ENCODE data around the gene TEP1. TPM values are rescaled to one million over a fixed set of nuclear protein-coding genes. Genes with fewer than 3 reads are reported as not detected.
A peak's percentile ranks its signal among the peaks of the same experiment; 100 is the strongest.

The TEP1 gene
- total and polyA plus RNA-seq, 9 donors, result 12.2 to 18.5 (median 15.7) TPM

DNA sequence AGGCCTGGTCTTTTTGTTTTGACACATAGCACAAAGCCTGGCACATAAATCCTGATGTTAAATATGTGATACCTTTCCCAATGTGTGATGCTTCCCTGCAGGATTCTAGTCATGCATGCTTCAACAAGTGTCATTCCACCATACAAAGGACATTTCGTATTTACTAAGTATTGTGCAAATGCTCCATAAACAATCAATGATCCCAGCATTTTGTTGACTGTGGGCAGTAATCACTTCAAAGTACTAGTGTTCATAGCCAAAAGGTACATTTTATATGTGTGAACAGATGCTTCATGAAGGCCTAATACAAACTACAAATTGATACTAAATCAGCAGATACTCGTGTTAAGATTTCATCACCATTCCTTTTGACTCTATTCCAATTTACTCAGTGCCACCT is 84.6 kb downstream of the TEP1 start:
- no peak for DNase-seq
- no peak overlapping the region for H3K4me3 ChIP-seq (ENCODE audit: low read length)
- WGBS (ENCODE audit: insufficient coverage), result no CpG with 5 or more reads among the region's 2 CpGs
- no peak overlapping the region for H3K27ac ChIP-seq (ENCODE audit: low read length)
- no peaks in the 10 kb centered on the region for H3K27me3 ChIP-seq (ENCODE audit: control insufficient read depth, insufficient read depth, low read length)
- no peaks in the 10 kb centered on the region for H3K9me3 ChIP-seq (replicated peaks; ENCODE audit: control insufficient read depth, low read depth, low read length)
- peaks cover 2% of the 10 kb centered on the region for H3K4me1 ChIP-seq (ENCODE audit: control insufficient read depth, insufficient read depth, low read length)
- H3K36me3 ChIP-seq (ENCODE audit: control insufficient read depth, insufficient read depth, low read length), result peaks cover 11% of the 10 kb centered on the region

DNA sequence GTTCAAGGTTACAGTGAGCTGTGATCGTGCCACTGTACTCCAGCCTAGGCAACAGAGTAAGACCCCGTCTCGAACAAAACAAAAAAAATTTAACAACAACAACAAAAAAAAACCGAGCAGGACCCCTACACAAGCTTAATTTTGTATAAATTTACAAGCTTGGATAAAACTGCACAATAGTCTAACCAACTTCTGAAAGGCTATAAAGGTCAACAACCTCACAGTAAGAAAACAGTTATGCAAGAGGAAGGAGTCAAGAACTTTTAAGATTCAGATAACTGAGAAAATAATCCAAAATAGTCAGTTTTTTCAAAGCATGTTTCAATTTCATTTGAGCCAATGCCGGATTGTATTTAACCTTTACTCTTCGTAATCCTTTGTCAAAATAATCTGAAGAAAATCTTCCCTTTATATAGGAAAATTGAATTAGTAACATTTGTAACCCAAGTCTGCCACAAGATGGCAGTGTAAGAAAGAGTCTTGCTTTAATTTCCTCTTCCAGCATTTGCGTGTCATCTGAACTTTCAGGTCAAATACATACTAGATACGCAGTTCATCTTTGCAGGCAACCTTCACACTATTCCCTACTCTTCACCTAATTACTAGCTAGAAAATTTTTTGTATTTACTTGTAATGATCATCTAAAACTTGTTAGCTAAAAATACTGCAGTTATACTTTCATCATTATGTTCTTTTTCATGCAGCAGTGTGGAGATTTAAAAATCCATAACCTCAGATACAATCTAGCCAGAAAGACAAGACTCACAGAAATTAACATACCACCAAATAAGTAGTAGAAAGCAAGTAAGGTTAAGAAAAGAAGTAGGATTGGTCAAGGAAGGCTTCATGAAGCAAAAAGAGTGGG is 86.1 kb downstream of the TEP1 start:
- no peaks in the 10 kb centered on the region for H3K4me1 ChIP-seq (ENCODE audit: control insufficient read depth, insufficient read depth, low read length)
- no peaks in the 10 kb centered on the region for H3K9me3 ChIP-seq (replicated peaks; ENCODE audit: control insufficient read depth, low read depth, low read length)
- H3K36me3 ChIP-seq (ENCODE audit: control insufficient read depth, insufficient read depth, low read length), result peaks cover 20% of the 10 kb centered on the region
- H3K4me3 ChIP-seq (ENCODE audit: low read length), result no peak overlapping the region
- DNase-seq, result peak; percentile 82
- no peaks in the 10 kb centered on the region for H3K27me3 ChIP-seq (ENCODE audit: control insufficient read depth, insufficient read depth, low read length)
- H3K27ac ChIP-seq (ENCODE audit: low read length), result no peak overlapping the region
- no CpG with 5 or more reads among the region's 8 CpGs for WGBS (ENCODE audit: insufficient coverage)

DNA sequence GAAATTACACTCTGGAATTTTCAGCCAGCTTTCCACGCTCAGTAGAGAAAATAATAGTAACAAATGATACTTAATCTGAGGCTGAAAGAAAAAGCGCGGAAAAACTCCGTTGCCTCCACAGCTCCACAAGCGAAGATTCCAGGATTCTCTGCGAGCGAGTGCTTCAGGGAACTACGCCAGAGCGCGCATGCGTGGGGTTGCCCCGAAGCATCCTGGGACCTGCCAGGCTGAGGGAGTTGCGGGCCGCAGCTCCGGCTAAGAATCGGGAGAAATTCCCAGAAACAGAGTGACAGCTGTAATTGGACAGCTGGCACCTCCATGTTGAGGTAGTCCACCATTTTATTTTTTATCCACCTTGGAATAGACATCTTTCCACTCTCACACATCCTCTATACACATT is 95.6 kb downstream of the TEP1 start:
- H3K4me1 ChIP-seq (ENCODE audit: control insufficient read depth, insufficient read depth, low read length), result no peaks in the 10 kb centered on the region
- H3K4me3 ChIP-seq (ENCODE audit: low read length), result no peak overlapping the region
- no peaks in the 10 kb centered on the region for H3K9me3 ChIP-seq (replicated peaks; ENCODE audit: control insufficient read depth, low read depth, low read length)
- no peak for DNase-seq
- WGBS (ENCODE audit: insufficient coverage), result 97% methylated on average over 11 of the region's 16 CpGs
- peaks cover 35% of the 10 kb centered on the region for H3K36me3 ChIP-seq (ENCODE audit: control insufficient read depth, insufficient read depth, low read length)
- no peak overlapping the region for H3K27ac ChIP-seq (ENCODE audit: low read length)
- no peaks in the 10 kb centered on the region for H3K27me3 ChIP-seq (ENCODE audit: control insufficient read depth, insufficient read depth, low read length)

Other genes starting within 250 kb of the TEP1 start
- gene OR11G2, start 222.6 kb downstream of the TEP1 start, total RNA-seq, result not detected
- not detected for gene OR11G2, start 222.6 kb downstream of the TEP1 start, polyA plus RNA-seq (ENCODE audit: insufficient read depth in 1 of 8, insufficient read length in 8 of 8, low replicate concordance in 1 of 8)
- gene OR11H6, start 189.8 kb downstream of the TEP1 start, total RNA-seq, result not detected
- not detected for gene OR11H6, start 189.8 kb downstream of the TEP1 start, polyA plus RNA-seq (ENCODE audit: insufficient read depth in 1 of 8, insufficient read length in 8 of 8, low replicate concordance in 1 of 8)
- gene OR11H7, start 184.5 kb downstream of the TEP1 start, total RNA-seq, result not detected
- under 1 TPM in 3 of 8 donors, not detected in 5; 0.15 to 0.38 (median 0.31) TPM for gene OR11H7, start 184.5 kb downstream of the TEP1 start, polyA plus RNA-seq (ENCODE audit: insufficient read depth in 1 of 8, insufficient read length in 8 of 8, low replicate concordance in 1 of 8)
- gene OR11H4, start 174.2 kb downstream of the TEP1 start, total RNA-seq, result not detected
- gene OR11H4, start 174.2 kb downstream of the TEP1 start, polyA plus RNA-seq (ENCODE audit: insufficient read depth in 1 of 8, insufficient read length in 8 of 8, low replicate concordance in 1 of 8), result not detected
- 16.0 TPM for gene TTC5, start 107.5 kb downstream of the TEP1 start, total RNA-seq
- gene TTC5, start 107.5 kb downstream of the TEP1 start, polyA plus RNA-seq (ENCODE audit: insufficient read depth in 1 of 8, insufficient read length in 8 of 8, low replicate concordance in 1 of 8), result 10 to 100 TPM in 7 of 8 donors, 1 to 10 TPM in 1; 9.6 to 15.9 (median 11.7) TPM
- gene CCNB1IP1, start 80.2 kb downstream of the TEP1 start, total RNA-seq, result 76.1 TPM
- 10 to 100 TPM; 51.5 to 74.3 (median 65.6) TPM for gene CCNB1IP1, start 80.2 kb downstream of the TEP1 start, polyA plus RNA-seq (ENCODE audit: insufficient read depth in 1 of 8, insufficient read length in 8 of 8, low replicate concordance in 1 of 8)
- gene PARP2, start 69.9 kb downstream of the TEP1 start, total RNA-seq, result 21.8 TPM
- gene PARP2, start 69.9 kb downstream of the TEP1 start, polyA plus RNA-seq (ENCODE audit: insufficient read depth in 1 of 8, insufficient read length in 8 of 8, low replicate concordance in 1 of 8), result 10 to 100 TPM; 29.6 to 36.9 (median 33.4) TPM
- 1.1 TPM for gene KLHL33, start 22.7 kb upstream of the TEP1 start, total RNA-seq
- gene KLHL33, start 22.7 kb upstream of the TEP1 start, polyA plus RNA-seq (ENCODE audit: insufficient read depth in 1 of 8, insufficient read length in 8 of 8, low replicate concordance in 1 of 8), result 1 to 10 TPM in 4 of 8 donors, under 1 TPM in 4; 0.37 to 2.5 (median 1.1) TPM
- gene OSGEP, start 41.3 kb upstream of the TEP1 start, total RNA-seq, result 28.8 TPM
- gene OSGEP, start 41.3 kb upstream of the TEP1 start, polyA plus RNA-seq (ENCODE audit: insufficient read depth in 1 of 8, insufficient read length in 8 of 8, low replicate concordance in 1 of 8), result 10 to 100 TPM; 26.4 to 47.5 (median 34.0) TPM
- 60.0 TPM for gene APEX1, start 41.7 kb upstream of the TEP1 start, total RNA-seq
- 100 to 1,000 TPM; 175 to 205 (median 185) TPM for gene APEX1, start 41.7 kb upstream of the TEP1 start, polyA plus RNA-seq (ENCODE audit: insufficient read depth in 1 of 8, insufficient read length in 8 of 8, low replicate concordance in 1 of 8)
- gene PIP4P1, start 47.9 kb upstream of the TEP1 start, total RNA-seq, result 13.7 TPM
- 10 to 100 TPM; 19.4 to 25.4 (median 20.5) TPM for gene PIP4P1, start 47.9 kb upstream of the TEP1 start, polyA plus RNA-seq (ENCODE audit: insufficient read depth in 1 of 8, insufficient read length in 8 of 8, low replicate concordance in 1 of 8)
- 8.9 TPM for gene PNP, start 55.9 kb upstream of the TEP1 start, total RNA-seq
- gene PNP, start 55.9 kb upstream of the TEP1 start, polyA plus RNA-seq (ENCODE audit: insufficient read depth in 1 of 8, insufficient read length in 8 of 8, low replicate concordance in 1 of 8), result 10 to 100 TPM in 7 of 8 donors, 1 to 10 TPM in 1; 9.8 to 16.5 (median 11.6) TPM
- gene RNASE10, start 92.0 kb upstream of the TEP1 start, total RNA-seq, result 0.09 TPM
- gene RNASE10, start 92.0 kb upstream of the TEP1 start, polyA plus RNA-seq (ENCODE audit: insufficient read depth in 1 of 8, insufficient read length in 8 of 8, low replicate concordance in 1 of 8), result under 1 TPM in 3 of 8 donors, not detected in 5; 0.16 to 0.27 (median 0.23) TPM
- not detected for gene RNASE9, start 147.5 kb upstream of the TEP1 start, total RNA-seq
- gene RNASE9, start 147.5 kb upstream of the TEP1 start, polyA plus RNA-seq (ENCODE audit: insufficient read depth in 1 of 8, insufficient read length in 8 of 8, low replicate concordance in 1 of 8), result not detected
- not detected for gene RNASE11, start 174.5 kb upstream of the TEP1 start, total RNA-seq
- not detected for gene RNASE11, start 174.5 kb upstream of the TEP1 start, polyA plus RNA-seq (ENCODE audit: insufficient read depth in 1 of 8, insufficient read length in 8 of 8, low replicate concordance in 1 of 8)
- not detected for gene RNASE12, start 177.9 kb upstream of the TEP1 start, total RNA-seq
- not detected for gene RNASE12, start 177.9 kb upstream of the TEP1 start, polyA plus RNA-seq (ENCODE audit: insufficient read depth in 1 of 8, insufficient read length in 8 of 8, low replicate concordance in 1 of 8)
- gene OR6S1, start 228.2 kb upstream of the TEP1 start, total RNA-seq, result not detected
- gene OR6S1, start 228.2 kb upstream of the TEP1 start, polyA plus RNA-seq (ENCODE audit: insufficient read depth in 1 of 8, insufficient read length in 8 of 8, low replicate concordance in 1 of 8), result not detected